Fibroblast of lung (primary cell): Measurements from ENCODE around the gene CCDC54. TPM values are rescaled to one million over a fixed set of nuclear protein-coding genes. Genes with fewer than 3 reads are reported as not detected.
"Not testable (repeated sequence)": the region's sequence is repeated elsewhere in the genome, so short reads cannot be mapped to it uniquely, and the experiment has no call there.

ENCODE experiments used
- DNase-seq, 2 donors: peaks; one replicate each; pipeline versions ENCODE4 v3.0.0 to v3.0.0-alpha.2; 2010; ENCODE audit warnings: low read depth in 2 of 2
- H2AFZ ChIP-seq: 2 replicates; pipeline ENCODE4 v1.5.1; 2012; ENCODE audit warnings: low read length, control low read depth, inconsistent platforms
- H3K27ac ChIP-seq: 2 replicates; pipeline ENCODE4 v1.5.1; 2011; ENCODE audit warnings: low read length, control low read depth; ENCODE audit not compliant: insufficient read depth
- H3K27me3 ChIP-seq: 2 replicates; pipeline ENCODE4 v1.5.1; 2011; ENCODE audit warnings: mild to moderate bottlenecking, low read length; ENCODE audit not compliant: control insufficient read depth, insufficient read depth
- H3K36me3 ChIP-seq: 2 replicates; pipeline ENCODE4 v1.5.1; 2011; ENCODE audit warnings: low read length; ENCODE audit not compliant: control insufficient read depth, insufficient read depth
- H3K4me1 ChIP-seq: 2 replicates; pipeline ENCODE4 v1.5.1; 2011; ENCODE audit warnings: low read length; ENCODE audit not compliant: control insufficient read depth, insufficient read depth; ENCODE audit errors: extremely low read depth
- H3K4me2 ChIP-seq: 2 replicates; pipeline ENCODE4 v1.5.1; 2011; ENCODE audit warnings: low read length, control low read depth; ENCODE audit not compliant: insufficient read depth; ENCODE audit errors: extremely low read depth
- H3K4me3 ChIP-seq, 4 experiments: fragments of 200-600 bp in 1 of 4; sonication (generic) in 1 of 4; replicated peaks in 1 of 4; 2 replicates each; pipeline ENCODE4 v1.5.1; 2011 to 2016; ENCODE audit warnings: low read length in 4 of 4, low read depth in 3 of 4, mild to moderate bottlenecking in 3 of 4, control low read depth in 2 of 4, inconsistent platforms in 1 of 4, mixed read lengths in 1 of 4; ENCODE audit not compliant: insufficient read depth in 1 of 4; ENCODE audit errors: control extremely low read depth in 1 of 4
- H3K79me2 ChIP-seq: 2 replicates; pipeline ENCODE4 v1.5.1; 2012; ENCODE audit warnings: mild to moderate bottlenecking, low read length, inconsistent platforms; ENCODE audit not compliant: control insufficient read depth, insufficient read depth
- H3K9ac ChIP-seq: 2 replicates; pipeline ENCODE4 v1.5.1; 2011; ENCODE audit warnings: mild to moderate bottlenecking, low read length, control low read depth; ENCODE audit not compliant: insufficient read depth
- H3K9me3 ChIP-seq: 2 replicates; pipeline ENCODE4 v1.5.1; 2012; ENCODE audit warnings: low read depth, low read length; ENCODE audit not compliant: control insufficient read depth, insufficient read depth
- H4K20me1 ChIP-seq: 2 replicates; pipeline ENCODE4 v1.5.1; 2011; ENCODE audit warnings: low read length; ENCODE audit not compliant: control insufficient read depth, insufficient read depth; ENCODE audit errors: extremely low read depth
- EZH2 ChIP-seq: IDR thresholded peaks from 2 replicates; pipeline ENCODE4 v1.5.1; 2012; ENCODE audit warnings: low read length, control low read depth, mild to moderate bottlenecking; ENCODE audit errors: missing control alignments
- polyA minus RNA-seq: library from RNA; depleted of rRNA, polyadenylated mRNA; stranded (reverse); fragments of >200 nt; gene quantifications from 2 replicates; pipeline ENCODE4 v1.2.3, GENCODE V29; 2011; ENCODE audit warnings: low replicate concordance
- polyA plus RNA-seq, 2 donors: library from polyadenylated mRNA; depleted of rRNA in 1 of 2; stranded (reverse) in 1 of 2; unstranded in 1 of 2; fragments of >200 nt; gene quantifications; 2 replicates each; pipeline ENCODE4 v1.2.1, GENCODE V29; 2011 to 2012; ENCODE audit warnings: missing spikeins in 1 of 2
- total RNA-seq: library from RNA; depleted of rRNA; stranded (reverse); fragments of >200 nt; gene quantifications from 2 replicates; pipeline ENCODE4 v1.2.1, GENCODE V29; 2014
- TF ChIP-seq, protein P1 (sequence below), 2 donors: IDR thresholded peaks in 1 of 2; conservative IDR thresholded peaks in 1 of 2; 1 replicate in 1 of 2; 2 replicates in 1 of 2; pipeline ENCODE4 v1.5.1; 2011 to 2012; ENCODE audit warnings: low read length in 2 of 2, control low read depth in 1 of 2, inconsistent platforms in 1 of 2, low read depth in 1 of 2, mild to moderate bottlenecking in 1 of 2

The CCDC54 gene
- total RNA-seq (not detected in 2 replicates), polyA plus RNA-seq (not detected in 2 replicates), polyA minus RNA-seq (not detected in 2 replicates)
- polyA plus RNA-seq (2012) = 0.17 TPM in 1 of 2 replicates, not detected in the other

DNA sequence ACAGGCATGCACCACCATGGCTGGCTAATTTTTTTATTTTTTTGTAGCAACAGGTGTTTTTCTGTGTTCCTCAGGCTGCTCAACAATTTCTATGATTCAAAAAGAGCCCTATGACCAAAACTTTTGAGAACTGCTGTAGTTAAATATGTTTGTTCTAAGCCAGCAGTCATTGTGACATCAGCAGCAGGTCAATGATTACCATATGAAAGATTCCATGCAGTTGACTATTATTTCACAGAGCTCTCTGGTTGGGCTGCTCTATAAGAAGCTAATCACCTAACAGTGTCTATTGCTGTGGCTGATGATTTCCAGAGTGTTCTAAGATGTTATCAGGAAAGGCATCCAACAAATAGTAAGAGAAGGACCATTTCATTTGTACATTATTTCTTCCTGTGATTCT lies at the start of gene CCDC54:
TSS of gene CCDC54 (plus strand) at position 289 of the 400 bp plus-strand sequence. CDS start 149 bp downstream, outside the sequence.
- H3K36me3 ChIP-seq = no peaks in the 10 kb centered on the region
- no peaks in the 10 kb centered on the region for H3K4me1 ChIP-seq
- TF ChIP-seq EZH2 = no peak
- TF ChIP-seq, protein P1, sequence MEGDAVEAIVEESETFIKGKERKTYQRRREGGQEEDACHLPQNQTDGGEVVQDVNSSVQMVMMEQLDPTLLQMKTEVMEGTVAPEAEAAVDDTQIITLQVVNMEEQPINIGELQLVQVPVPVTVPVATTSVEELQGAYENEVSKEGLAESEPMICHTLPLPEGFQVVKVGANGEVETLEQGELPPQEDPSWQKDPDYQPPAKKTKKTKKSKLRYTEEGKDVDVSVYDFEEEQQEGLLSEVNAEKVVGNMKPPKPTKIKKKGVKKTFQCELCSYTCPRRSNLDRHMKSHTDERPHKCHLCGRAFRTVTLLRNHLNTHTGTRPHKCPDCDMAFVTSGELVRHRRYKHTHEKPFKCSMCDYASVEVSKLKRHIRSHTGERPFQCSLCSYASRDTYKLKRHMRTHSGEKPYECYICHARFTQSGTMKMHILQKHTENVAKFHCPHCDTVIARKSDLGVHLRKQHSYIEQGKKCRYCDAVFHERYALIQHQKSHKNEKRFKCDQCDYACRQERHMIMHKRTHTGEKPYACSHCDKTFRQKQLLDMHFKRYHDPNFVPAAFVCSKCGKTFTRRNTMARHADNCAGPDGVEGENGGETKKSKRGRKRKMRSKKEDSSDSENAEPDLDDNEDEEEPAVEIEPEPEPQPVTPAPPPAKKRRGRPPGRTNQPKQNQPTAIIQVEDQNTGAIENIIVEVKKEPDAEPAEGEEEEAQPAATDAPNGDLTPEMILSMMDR (conservative IDR thresholded peaks at IDR 0.05 in 1 of 2, IDR thresholded peaks at IDR 0.05 in 1 of 2; ENCODE audit: low read depth in 1 of 2, low read length in 2 of 2) = no peak
- no peak within 1 kb of the TSS for H3K4me2 ChIP-seq
- DNase-seq = no peak
- H3K79me2 ChIP-seq = no peaks in the 10 kb centered on the region
- H3K4me3 ChIP-seq = no peak within 1 kb of the TSS
- H3K27me3 ChIP-seq = no peaks in the 10 kb centered on the region
- no peak within 1 kb of the TSS for H3K27ac ChIP-seq
- H2AFZ ChIP-seq = no peak within 1 kb of the TSS
- H4K20me1 ChIP-seq = no peaks in the 10 kb centered on the region
- no peaks in the 10 kb centered on the region for H3K9me3 ChIP-seq
- no peak within 1 kb of the TSS for H3K9ac ChIP-seq

DNA sequence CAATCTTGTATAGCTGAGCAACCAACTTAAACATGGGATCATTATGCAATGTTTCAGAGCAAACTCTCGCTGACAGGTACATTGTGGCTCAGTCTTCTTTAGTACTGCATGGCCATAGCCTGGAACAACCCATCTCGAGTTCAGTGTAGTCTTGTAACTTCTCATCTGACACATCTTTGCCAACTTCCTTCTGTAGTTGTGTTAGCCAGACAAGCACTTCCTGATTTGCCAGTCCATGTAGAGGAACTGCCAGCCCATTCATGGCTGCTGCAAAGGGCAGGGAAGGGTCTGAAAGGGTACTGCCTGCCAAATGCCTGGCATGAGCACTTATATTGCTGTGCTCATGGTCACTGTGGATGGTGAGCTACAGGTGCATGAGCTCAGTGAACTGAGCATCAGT lies 49.2 kb upstream of the CCDC54 start:
- Histone ChIP-seq H3K36me3 (no peaks in the 10 kb centered on the region), H4K20me1 (no peaks in the 10 kb centered on the region), H2AFZ (no peak overlapping the region), H3K4me3 (no peak overlapping the region), H3K4me2 (no peak overlapping the region), H3K9ac (no peak overlapping the region), H3K4me1 (no peaks in the 10 kb centered on the region), H3K27ac (no peak overlapping the region), H3K79me2 (no peaks in the 10 kb centered on the region), H3K27me3 (peaks cover 2% of the 10 kb centered on the region), H3K9me3 (no peaks in the 10 kb centered on the region)
- no peak for DNase-seq
- TF ChIP-seq, protein P1 (conservative IDR thresholded peaks at IDR 0.05 in 1 of 2, IDR thresholded peaks at IDR 0.05 in 1 of 2; ENCODE audit: low read depth in 1 of 2, low read length in 2 of 2) = no peak
- no peak for TF ChIP-seq EZH2

DNA sequence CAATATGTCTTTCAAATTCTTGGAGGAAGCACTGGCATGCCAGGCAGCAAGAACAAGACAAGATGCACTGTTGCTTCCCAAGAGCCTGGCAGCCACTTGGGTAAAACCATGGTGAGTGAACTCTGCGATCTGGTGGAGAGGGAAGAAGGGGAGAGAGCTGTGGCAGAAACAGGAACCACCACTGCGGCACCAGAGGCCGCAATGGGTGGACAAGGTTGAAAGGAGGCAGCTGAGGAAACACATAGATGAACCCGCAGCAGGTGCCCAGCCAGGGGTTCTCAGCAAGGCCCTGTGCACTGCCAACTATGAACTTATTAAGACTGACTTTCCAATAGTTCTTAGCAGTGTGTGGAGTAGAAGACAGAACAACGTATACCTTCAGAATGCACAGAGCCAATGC lies 48.2 kb upstream of the CCDC54 start:
- H3K79me2 ChIP-seq = no peaks in the 10 kb centered on the region
- no peak for TF ChIP-seq EZH2
- TF ChIP-seq, protein P1 (conservative IDR thresholded peaks at IDR 0.05 in 1 of 2, IDR thresholded peaks at IDR 0.05 in 1 of 2; ENCODE audit: low read depth in 1 of 2, low read length in 2 of 2) = no peak
- H3K36me3 ChIP-seq = no peaks in the 10 kb centered on the region
- no peaks in the 10 kb centered on the region for H3K4me1 ChIP-seq
- H3K4me3 ChIP-seq = no peak overlapping the region
- H3K27ac ChIP-seq = no peak overlapping the region
- no peaks in the 10 kb centered on the region for H3K9me3 ChIP-seq
- peaks cover 2% of the 10 kb centered on the region for H3K27me3 ChIP-seq
- DNase-seq = no peak
- H2AFZ ChIP-seq = no peak overlapping the region
- no peaks in the 10 kb centered on the region for H4K20me1 ChIP-seq
- no peak overlapping the region for H3K4me2 ChIP-seq
- H3K9ac ChIP-seq = no peak overlapping the region

DNA sequence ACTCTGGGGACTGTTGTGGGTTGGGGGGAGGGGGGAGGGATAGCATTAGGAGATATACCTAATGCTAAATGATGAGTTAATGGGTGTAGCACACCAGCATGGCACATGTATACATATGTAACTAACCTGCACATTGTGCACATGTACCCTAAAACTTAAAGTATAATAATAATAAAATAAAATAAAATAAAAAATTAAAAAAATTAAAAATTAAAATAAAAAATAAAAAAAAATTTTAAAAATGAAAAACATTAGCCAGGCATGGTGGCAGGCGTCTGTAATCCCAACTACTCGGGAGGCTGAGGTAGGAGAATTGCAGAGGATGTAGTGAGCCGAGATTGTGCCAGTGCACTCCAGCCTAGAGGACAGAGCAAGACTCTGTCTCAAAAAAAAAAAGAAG lies 37.5 kb upstream of the CCDC54 start:
- not testable (repeated sequence) for H3K36me3 ChIP-seq, H3K79me2 ChIP-seq, H2AFZ ChIP-seq, H4K20me1 ChIP-seq, H3K9ac ChIP-seq, H3K27me3 ChIP-seq, H3K4me1 ChIP-seq, H3K4me2 ChIP-seq, DNase-seq, H3K9me3 ChIP-seq, H3K27ac ChIP-seq, H3K4me3 ChIP-seq
